B cell (primary cell): ENCODE results near the gene SPRED2. TPM values are rescaled to one million over a fixed set of nuclear protein-coding genes. Genes with fewer than 3 reads are reported as not detected.

ENCODE experiments used
- ATAC-seq: fragments of 200-7000 bp; cut with Tn5 transposase; one replicate; pipeline ENCODE4 v1.10.0; 2021; ENCODE audit warnings: low read depth, mild to moderate bottlenecking, moderate number of reproducible peaks, moderate library complexity
- CTCF ChIA-PET: fragments of 350-600 bp; sonication (Branson Sonifier 250); formaldehyde crosslinking; loops from one replicate; lab custom pipeline; 2021; ENCODE audit warnings: antibody characterized with exemption, inconsistent platforms; lab: Charles Lee
- POLR2A ChIA-PET: fragments of 350-600 bp; sonication (Branson Sonifier 250); formaldehyde crosslinking; loops from one replicate; lab custom pipeline; 2021; ENCODE audit warnings: antibody characterized with exemption; lab: Charles Lee
- DNase-seq: peaks from one replicate; pipeline ENCODE4 v3.0.0; 2013
- H2AFZ ChIP-seq: 2 replicates; pipeline ENCODE4 v1.6.1; 2012; ENCODE audit warnings: mild to moderate bottlenecking, low read depth, low read length; ENCODE audit not compliant: insufficient read depth, poor library complexity, severe bottlenecking
- H3K27ac ChIP-seq, 2 donors: 1 replicate in 1 of 2; 2 replicates in 1 of 2; pipeline ENCODE4 v1.5.1; 2012 to 2013; ENCODE audit warnings: low read length in 2 of 2, mild to moderate bottlenecking in 2 of 2, moderate library complexity in 1 of 2
- H3K27me3 ChIP-seq, 4 experiments: fragments of 200-600 bp in 1 of 4; sonication (generic) in 1 of 4; replicated peaks in 1 of 4; 1 replicate in 2 of 4; 2 replicates in 2 of 4; pipeline versions ENCODE4 v1.6.1 to v1.7.0; 2013 to 2016; ENCODE audit warnings: low read length in 3 of 4, mild to moderate bottlenecking in 2 of 4, mixed read lengths in 1 of 4, moderate library complexity in 1 of 4; ENCODE audit not compliant: insufficient read depth in 4 of 4, control insufficient read depth in 3 of 4; ENCODE audit errors: control extremely low read depth in 1 of 4
- H3K36me3 ChIP-seq, 2 experiments: replicated peaks in 1 of 2; 1 replicate in 1 of 2; 2 replicates in 1 of 2; pipeline versions ENCODE4 v1.6.1 to v1.7.1; 2013; ENCODE audit warnings: low read length in 1 of 2; ENCODE audit not compliant: insufficient read depth in 2 of 2, control insufficient read depth in 1 of 2; ENCODE audit errors: control extremely low read depth in 1 of 2, extremely low read depth in 1 of 2
- H3K4me1 ChIP-seq, 2 donors: fragments of 200-600 bp in 1 of 2; sonication (generic) in 1 of 2; 1 replicate in 1 of 2; 2 replicates in 1 of 2; pipeline versions ENCODE4 v1.5.1 to v1.6.1; 2013 to 2017; ENCODE audit warnings: low read length in 2 of 2; ENCODE audit not compliant: control insufficient read depth in 2 of 2, insufficient read depth in 2 of 2
- H3K4me2 ChIP-seq: replicated peaks from 2 replicates; pipeline ENCODE3; 2012; ENCODE audit warnings: mild to moderate bottlenecking, low read depth, low read length; ENCODE audit not compliant: poor library complexity, severe bottlenecking
- H3K4me3 ChIP-seq, 5 experiments: fragments of 200-600 bp in 1 of 5; sonication (generic) in 1 of 5; 1 replicate in 3 of 5; 2 replicates in 2 of 5; pipeline versions ENCODE4 v1.5.1 to v1.7.0; 2011 to 2016; ENCODE audit warnings: low read length in 4 of 5, mild to moderate bottlenecking in 4 of 5, low read depth in 2 of 5, control low read depth in 1 of 5, moderate library complexity in 1 of 5; ENCODE audit not compliant: insufficient read depth in 1 of 5; ENCODE audit errors: control extremely low read depth in 1 of 5, extremely low read depth in 1 of 5
- H3K79me2 ChIP-seq: fragments of 200-600 bp; sonication (generic); one replicate; pipeline ENCODE4 v1.6.0; 2016; ENCODE audit warnings: low read length; ENCODE audit not compliant: control insufficient read depth, insufficient read depth
- H3K9ac ChIP-seq: fragments of 200-600 bp; sonication (generic); 2 replicates; pipeline ENCODE4 v1.6.1; 2017; ENCODE audit warnings: mild to moderate bottlenecking, low read length, moderate library complexity
- H3K9me3 ChIP-seq, 3 donors: one replicate each; pipeline versions ENCODE4 v1.6.1 to v1.7.1; 2013; ENCODE audit warnings: low read length in 2 of 3; ENCODE audit not compliant: control insufficient read depth in 2 of 3, insufficient read depth in 1 of 3; ENCODE audit errors: control extremely low read depth in 1 of 3
- H4K20me1 ChIP-seq: 2 replicates; pipeline ENCODE4 v1.6.0; 2012; ENCODE audit warnings: mild to moderate bottlenecking, low read length; ENCODE audit not compliant: insufficient read depth, control insufficient read depth, poor library complexity, severe bottlenecking
- H3K27ac Mint-ChIP-seq: one replicate; pipeline ENCODE4 v1.8.0; 2021; ENCODE audit warnings: mixed read lengths
- H3K27me3 Mint-ChIP-seq: one replicate; pipeline ENCODE4 v1.8.0; 2021; ENCODE audit warnings: mixed read lengths
- H3K4me1 Mint-ChIP-seq: one replicate; pipeline ENCODE4 v1.8.0; 2021; ENCODE audit warnings: mixed read lengths
- H3K4me3 Mint-ChIP-seq: one replicate; pipeline ENCODE4 v1.8.0; 2021; ENCODE audit warnings: mixed read lengths
- H3K9me3 Mint-ChIP-seq: one replicate; pipeline ENCODE4 v1.8.0; 2022; ENCODE audit warnings: mixed read lengths; ENCODE audit not compliant: insufficient read depth
- EZH2 ChIP-seq: IDR thresholded peaks from 2 replicates; pipeline ENCODE4 v1.6.1; 2012; ENCODE audit warnings: borderline replicate concordance, low read depth, mild to moderate bottlenecking, moderate library complexity, low read length; ENCODE audit not compliant: insufficient read depth, poor library complexity, severe bottlenecking
- WGBS: methylation state at CpG from one replicate; pipeline ENCODE4 v1.1.5; 2013; ENCODE audit warnings: missing lambda C conversion rate; ENCODE audit not compliant: insufficient coverage; 5-methylcytosine and 5-hydroxymethylcytosine counted together
- intact Hi-C: fragments of 100-400 bp; cut with micrococcal nuclease; formaldehyde crosslinking; loops from one replicate; pipeline ENCODE4 v1.10.0; 2022
- polyA plus RNA-seq: library from polyadenylated mRNA; depleted of rRNA; stranded (reverse); fragments of >200 nt; gene quantifications from 2 replicates; pipeline ENCODE4 v1.2.3, GENCODE V29; 2012
- total RNA-seq, 2 donors: library from RNA; stranded (reverse); fragments of 120-200 nt in 1 of 2; gene quantifications; 1 replicate in 1 of 2; 2 replicates in 1 of 2; pipeline versions ENCODE4 v1.2.3 to v1.2.4, GENCODE V29; 2013 to 2022
- TF ChIP-seq, protein P1 (sequence below): fragments of 200-600 bp; IDR thresholded peaks from one replicate; pipeline ENCODE4 v1.8.0; 2022; ENCODE audit warnings: antibody characterized with exemption, mild to moderate bottlenecking

The SPRED2 gene
- total and polyA plus RNA-seq, 2 donors (not counting 1 experiment from before 2014, with no cell fraction given): 0.40 to 1.3 TPM

DNA sequence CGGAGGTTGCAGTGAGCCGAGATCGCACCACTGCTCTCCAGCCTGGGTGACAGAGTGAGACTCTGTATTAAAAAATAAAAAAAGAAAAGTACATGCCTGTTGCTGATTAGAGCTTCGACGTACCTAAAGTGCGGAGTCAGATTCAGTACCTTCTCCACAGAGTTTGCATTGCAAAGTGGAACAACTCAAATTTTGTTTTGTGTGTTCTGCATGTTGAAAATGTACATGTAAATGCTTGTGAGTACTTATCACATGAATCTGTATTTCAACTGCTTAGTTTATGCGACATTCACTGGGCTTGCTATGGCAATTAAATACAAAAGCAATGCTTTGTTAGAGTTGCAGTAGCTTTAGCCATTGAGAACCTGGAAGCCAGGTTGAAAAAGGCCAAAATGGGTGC, 168.4 kb downstream of the SPRED2 start:
- no peak overlapping the region for H3K4me3 ChIP-seq
- Mint-ChIP-seq H3K27me3 (no peaks in the 10 kb centered on the region), H3K9me3 (no peaks in the 10 kb centered on the region), H3K4me1 (no peaks in the 10 kb centered on the region), H3K27ac (no peak overlapping the region), H3K4me3 (no peak overlapping the region)
- intact Hi-C loops: no loop called here
- DNase-seq (no peak), ATAC-seq (no peak)
- no peak overlapping the region for H3K27ac ChIP-seq
- H3K4me2 ChIP-seq: no peak overlapping the region
- H3K27me3 ChIP-seq: no peaks in the 10 kb centered on the region
- TF ChIP-seq, protein P1, sequence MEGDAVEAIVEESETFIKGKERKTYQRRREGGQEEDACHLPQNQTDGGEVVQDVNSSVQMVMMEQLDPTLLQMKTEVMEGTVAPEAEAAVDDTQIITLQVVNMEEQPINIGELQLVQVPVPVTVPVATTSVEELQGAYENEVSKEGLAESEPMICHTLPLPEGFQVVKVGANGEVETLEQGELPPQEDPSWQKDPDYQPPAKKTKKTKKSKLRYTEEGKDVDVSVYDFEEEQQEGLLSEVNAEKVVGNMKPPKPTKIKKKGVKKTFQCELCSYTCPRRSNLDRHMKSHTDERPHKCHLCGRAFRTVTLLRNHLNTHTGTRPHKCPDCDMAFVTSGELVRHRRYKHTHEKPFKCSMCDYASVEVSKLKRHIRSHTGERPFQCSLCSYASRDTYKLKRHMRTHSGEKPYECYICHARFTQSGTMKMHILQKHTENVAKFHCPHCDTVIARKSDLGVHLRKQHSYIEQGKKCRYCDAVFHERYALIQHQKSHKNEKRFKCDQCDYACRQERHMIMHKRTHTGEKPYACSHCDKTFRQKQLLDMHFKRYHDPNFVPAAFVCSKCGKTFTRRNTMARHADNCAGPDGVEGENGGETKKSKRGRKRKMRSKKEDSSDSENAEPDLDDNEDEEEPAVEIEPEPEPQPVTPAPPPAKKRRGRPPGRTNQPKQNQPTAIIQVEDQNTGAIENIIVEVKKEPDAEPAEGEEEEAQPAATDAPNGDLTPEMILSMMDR: no peak
- TF ChIP-seq EZH2: no peak
- H3K79me2 ChIP-seq: peaks cover 11% of the 10 kb centered on the region
- no peak overlapping the region for H3K9ac ChIP-seq
- H4K20me1 ChIP-seq: peaks cover 77% of the 10 kb centered on the region
- no peak overlapping the region for H2AFZ ChIP-seq
- no peaks in the 10 kb centered on the region for H3K4me1 ChIP-seq
- ChIA-PET CTCF (interaction anchor here (0.6 to 3.2 kb wide), 5 partner anchors 12 to 310 kb away, joined by 3 to 8 read pairs (median 3); no protein-coding TSS in a partner anchor), POLR2A (no interaction called here)
- 93% methylated on average over 5 of the region's 7 CpGs for WGBS
- H3K36me3 ChIP-seq: peaks cover 22 to 82% of the 10 kb centered on the region in 2 experiments
- H3K9me3 ChIP-seq: no peaks in the 10 kb centered on the region

DNA sequence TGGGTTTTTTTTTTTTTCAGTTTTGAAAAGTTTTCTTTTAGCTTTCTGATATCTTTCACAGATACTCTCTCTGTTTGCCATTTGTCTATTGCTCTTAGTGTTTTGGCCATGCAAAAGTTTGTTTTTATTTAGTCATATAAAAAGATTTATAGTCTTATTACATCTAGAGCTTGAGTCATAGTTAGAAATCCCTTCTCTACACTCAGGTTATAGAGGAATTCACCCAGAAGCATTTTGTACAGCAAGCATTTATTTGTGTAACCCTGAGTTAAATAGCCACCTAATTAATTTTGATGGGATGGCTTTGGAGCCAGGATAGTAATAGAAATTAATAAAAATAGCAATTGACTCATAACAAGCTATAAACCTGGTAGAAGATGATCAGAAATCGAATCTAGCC, 169.1 kb downstream of the SPRED2 start:
- H3K27me3 Mint-ChIP-seq: no peaks in the 10 kb centered on the region
- H3K27ac Mint-ChIP-seq: no peak overlapping the region
- H3K4me1 Mint-ChIP-seq: peaks cover 5% of the 10 kb centered on the region
- no peaks in the 10 kb centered on the region for H3K9me3 ChIP-seq
- no peak overlapping the region for H3K4me3 ChIP-seq
- no peaks in the 10 kb centered on the region for H3K27me3 ChIP-seq
- H3K4me1 ChIP-seq: no peaks in the 10 kb centered on the region
- DNase-seq (no peak), ATAC-seq (no peak)
- H3K4me3 Mint-ChIP-seq: no peak overlapping the region
- H4K20me1 ChIP-seq: peaks cover 77% of the 10 kb centered on the region
- ChIA-PET CTCF (interaction anchor here (0.6 to 3.2 kb wide), 6 partner anchors 13 to 1771 kb away, joined by 3 to 8 read pairs (median 4); no protein-coding TSS in a partner anchor), POLR2A (no interaction called here)
- H3K27ac ChIP-seq: no peak overlapping the region
- H3K9ac ChIP-seq: no peak overlapping the region
- peaks cover 22 to 82% of the 10 kb centered on the region in 2 experiments for H3K36me3 ChIP-seq
- intact Hi-C loops: no loop called here
- H3K4me2 ChIP-seq: no peak overlapping the region
- no peaks in the 10 kb centered on the region for H3K9me3 Mint-ChIP-seq
- no peak for TF ChIP-seq EZH2
- TF ChIP-seq, protein P1: no peak
- WGBS: no CpG with 5 or more reads among the region's 1 CpG
- no peak overlapping the region for H2AFZ ChIP-seq
- H3K79me2 ChIP-seq: peaks cover 17% of the 10 kb centered on the region
